WERI-Rb-1 (cell line): ENCODE measurements around the gene OLFM1.

Source experiments
- DNase-seq: peaks from one replicate; pipeline ENCODE4 v3.0.0-alpha.2; 2020
- H3K27ac ChIP-seq: fragments of 250-450 bp; sonication (Bioruptor Pico); 2 replicates; pipeline ENCODE4 v1.5.1; 2020; ENCODE audit warnings: mild to moderate bottlenecking, moderate library complexity
- H3K27me3 ChIP-seq: fragments of 250-450 bp; sonication (Bioruptor Pico); 2 replicates; pipeline ENCODE4 v1.5.1; 2021; ENCODE audit warnings: mild to moderate bottlenecking, low read depth, moderate library complexity; ENCODE audit not compliant: insufficient read depth, severe bottlenecking
- H3K36me3 ChIP-seq: fragments of 250-450 bp; sonication (Bioruptor Pico); 2 replicates; pipeline ENCODE4 v1.5.1; 2020; ENCODE audit warnings: mild to moderate bottlenecking, moderate library complexity
- H3K4me3 ChIP-seq: 2 replicates; pipeline ENCODE4 v1.5.1; 2011; ENCODE audit warnings: low read depth, mild to moderate bottlenecking, control low read depth, low read length
- H3K9me3 ChIP-seq: fragments of 250-450 bp; sonication (Bioruptor Pico); 2 replicates; pipeline ENCODE4 v1.5.1; 2021; ENCODE audit warnings: mild to moderate bottlenecking, moderate library complexity; ENCODE audit not compliant: severe bottlenecking
- CTCF ChIP-seq: IDR thresholded peaks from 2 replicates; pipeline ENCODE4 v1.5.1; 2011; ENCODE audit warnings: low read depth, mild to moderate bottlenecking, control low read depth, inconsistent platforms, low read length

OLFM1 gene

GRCh38 chr9:135069558-135070197, 17.8 kb upstream of the OLFM1 start:
- no peak for DNase-seq
- no peaks in the 10 kb centered on the region for H3K27me3 ChIP-seq
- no peak for TF ChIP-seq CTCF

GRCh38 chr9:135070198-135070951, 17.1 kb upstream of the OLFM1 start:
- Histone ChIP-seq H3K27ac (peak overlapping the region; percentile 56), H3K4me3 (peak overlapping the region; percentile 24; the same call in 1 of the 2 replicates), H3K36me3 (peaks cover 1% of the 10 kb centered on the region; the same call in 1 of the 2 replicates), H3K9me3 (no peaks in the 10 kb centered on the region), H3K27me3 (no peaks in the 10 kb centered on the region)
- TF ChIP-seq CTCF: no peak
- peak; percentile 64 for DNase-seq

More at GRCh38 chr9:135069558-135070197, 17.8 kb upstream of the OLFM1 start:
- H3K9me3 ChIP-seq: no peaks in the 10 kb centered on the region
- peak overlapping the region; percentile 56 for H3K27ac ChIP-seq
- no peaks in the 10 kb centered on the region for H3K36me3 ChIP-seq
- H3K4me3 ChIP-seq: peak overlapping the region; percentile 24; the same call in 1 of the 2 replicates

- Histone ChIP-seq H3K4me3 (no peak overlapping the region), H3K27ac (no peak overlapping the region), H3K36me3 (peaks cover 7% of the 10 kb centered on the region), H3K27me3 (no peaks in the 10 kb centered on the region), H3K9me3 (no peaks in the 10 kb centered on the region)
- TF ChIP-seq CTCF: no peak
- no peak for DNase-seq
These were observed 16.3 kb upstream of the OLFM1 start for GRCh38 chr9:135070964-135071735.

- Histone ChIP-seq H3K4me3 (no peak overlapping the region), H3K36me3 (peaks cover 27% of the 10 kb centered on the region), H3K27ac (no peak overlapping the region), H3K9me3 (no peaks in the 10 kb centered on the region), H3K27me3 (no peaks in the 10 kb centered on the region)
- no peak for TF ChIP-seq CTCF
- DNase-seq: no peak
These were observed 14.3 kb upstream of the OLFM1 start for GRCh38 chr9:135073081-135073740.

- Histone ChIP-seq H3K9me3 (no peaks in the 10 kb centered on the region), H3K27ac (no peak overlapping the region), H3K36me3 (peaks cover 27% of the 10 kb centered on the region), H3K4me3 (no peak overlapping the region), H3K27me3 (no peaks in the 10 kb centered on the region)
- DNase-seq: no peak
- no peak for TF ChIP-seq CTCF
These were observed 13.6 kb upstream of the OLFM1 start for GRCh38 chr9:135073741-135074305.
